IPS-18a (cell line): ENCODE results near the gene ZIC4.
A peak's percentile ranks its signal among the peaks of the same experiment; 100 is the strongest.

ENCODE experiments used
- H3K27ac ChIP-seq: one replicate; pipeline ENCODE4 v1.5.1; 2013; ENCODE audit warnings: low read length
- H3K27me3 ChIP-seq: one replicate; pipeline ENCODE4 v1.6.1; 2013; ENCODE audit warnings: mild to moderate bottlenecking, low read length; ENCODE audit not compliant: control insufficient read depth, insufficient read depth
- H3K36me3 ChIP-seq: one replicate; pipeline ENCODE4 v1.6.1; 2013; ENCODE audit warnings: low read depth, low read length; ENCODE audit not compliant: control insufficient read depth
- H3K4me1 ChIP-seq: one replicate; pipeline ENCODE4 v1.6.1; 2013; ENCODE audit warnings: low read depth, low read length; ENCODE audit not compliant: control insufficient read depth
- H3K4me3 ChIP-seq: one replicate; pipeline ENCODE4 v1.5.1; 2013; ENCODE audit warnings: low read length
- H3K9ac ChIP-seq: one replicate; pipeline ENCODE4 v1.6.1; 2013; ENCODE audit warnings: mild to moderate bottlenecking, low read length, moderate library complexity
- H3K9me3 ChIP-seq: one replicate; pipeline ENCODE4 v1.6.1; 2013; ENCODE audit warnings: low read depth, low read length; ENCODE audit not compliant: control insufficient read depth

The ZIC4 gene

DNA sequence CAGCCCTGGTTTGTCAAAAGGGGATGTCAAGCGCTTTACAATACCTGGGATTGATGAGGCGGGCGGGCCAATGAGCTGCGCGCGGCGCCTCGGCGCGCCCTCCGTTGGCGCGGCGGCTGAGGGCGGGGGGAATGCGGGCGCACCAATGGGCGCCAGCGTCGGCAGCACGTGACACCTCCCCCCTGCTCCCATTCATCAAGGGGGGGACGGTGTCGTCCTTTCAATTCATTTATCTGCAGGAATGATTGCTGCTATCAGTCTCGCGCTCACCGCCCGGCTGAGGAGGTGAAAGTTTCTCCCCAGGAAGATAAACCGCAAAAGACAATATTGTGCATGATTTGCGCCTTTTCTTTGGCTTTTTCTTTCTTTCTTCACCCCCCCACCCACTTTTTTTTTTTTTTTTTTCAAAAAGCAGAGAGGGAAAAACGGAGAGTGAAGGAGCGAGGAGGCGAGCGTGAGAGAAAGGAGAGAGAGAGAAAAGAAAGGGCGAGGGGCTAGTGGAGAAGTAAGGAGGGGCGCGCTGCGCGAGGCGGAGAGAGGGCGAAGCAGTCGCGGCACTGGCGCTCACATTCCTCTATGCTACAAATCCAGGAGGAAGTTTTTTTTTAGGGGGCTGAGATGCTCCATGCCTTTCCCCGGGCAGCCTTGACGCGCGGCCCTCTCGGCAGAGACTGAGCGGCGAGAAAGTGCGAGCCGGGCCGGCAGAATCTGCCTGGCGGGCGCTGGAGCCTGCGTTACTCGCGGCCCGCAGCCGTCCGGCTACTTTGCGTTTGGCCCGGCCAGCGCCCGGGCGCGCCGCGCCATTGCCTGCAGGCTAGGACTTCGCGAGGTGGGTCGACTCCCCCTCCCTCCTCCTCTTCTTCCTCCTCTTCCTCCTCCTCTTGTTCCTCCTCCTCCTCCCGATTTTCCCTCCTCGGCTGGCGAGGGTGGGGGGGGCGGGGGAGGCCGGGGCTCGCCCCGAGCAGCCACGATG is 3.1 kb upstream of the ZIC4 start, which contains the start of gene ZIC1:
Gene ZIC1 (plus strand): TSS at position 223 of the 973 bp plus-strand sequence. CDS start 748 bp downstream, at position 971.
- Histone ChIP-seq H3K4me3 (peak within 1 kb of the TSS; percentile 69), H3K27ac (no peak within 1 kb of the TSS), H3K9ac (no peak within 1 kb of the TSS), H3K4me1 (peaks cover 55% of the 10 kb centered on the region), H3K9me3 (no peaks in the 10 kb centered on the region), H3K36me3 (no peaks in the 10 kb centered on the region), H3K27me3 (peaks cover 100% of the 10 kb centered on the region)

- H3K9ac ChIP-seq, result no peak overlapping the region
- no peak overlapping the region for H3K27ac ChIP-seq
- H3K36me3 ChIP-seq, result no peaks in the 10 kb centered on the region
- H3K27me3 ChIP-seq, result peaks cover 100% of the 10 kb centered on the region
- peaks cover 59% of the 10 kb centered on the region for H3K4me1 ChIP-seq
- H3K9me3 ChIP-seq, result no peaks in the 10 kb centered on the region
- peak overlapping the region; percentile 69 for H3K4me3 ChIP-seq
Observed at GRCh38 chr3:147408188-147409100, 2.1 kb upstream of the ZIC4 start.

GRCh38 chr3:147407498-147408187 is 1.3 kb upstream of the ZIC4 start:
- Histone ChIP-seq H3K36me3 (no peaks in the 10 kb centered on the region), H3K4me3 (peak overlapping the region; percentile 69), H3K4me1 (peaks cover 55% of the 10 kb centered on the region), H3K9me3 (no peaks in the 10 kb centered on the region), H3K27me3 (peaks cover 100% of the 10 kb centered on the region), H3K9ac (no peak overlapping the region), H3K27ac (no peak overlapping the region)

DNA sequence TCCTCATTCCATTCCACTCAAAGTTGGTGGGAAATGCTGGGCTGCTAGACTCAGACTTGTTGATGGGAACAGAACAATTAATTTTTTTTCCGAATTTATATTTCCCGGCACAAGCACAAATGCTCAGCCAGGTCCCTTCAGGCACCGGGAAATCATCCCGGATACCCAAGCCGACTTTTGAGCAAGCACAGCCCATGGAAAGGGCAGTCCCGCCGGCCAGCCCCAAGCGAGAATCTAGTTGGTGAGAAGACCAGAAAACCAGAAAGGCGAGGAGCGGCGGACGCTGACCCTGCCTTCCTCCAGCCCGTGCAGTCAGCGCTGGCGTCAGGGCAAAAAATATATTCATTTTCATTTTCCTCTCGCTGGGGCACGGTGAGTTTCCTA is 763 bp upstream of the ZIC4 start:
- H3K4me3 ChIP-seq, result peak overlapping the region; percentile 69
- no peaks in the 10 kb centered on the region for H3K36me3 ChIP-seq
- H3K27me3 ChIP-seq, result peaks cover 100% of the 10 kb centered on the region
- no peaks in the 10 kb centered on the region for H3K9me3 ChIP-seq
- no peak overlapping the region for H3K27ac ChIP-seq
- no peak overlapping the region for H3K9ac ChIP-seq
- peaks cover 61% of the 10 kb centered on the region for H3K4me1 ChIP-seq

DNA sequence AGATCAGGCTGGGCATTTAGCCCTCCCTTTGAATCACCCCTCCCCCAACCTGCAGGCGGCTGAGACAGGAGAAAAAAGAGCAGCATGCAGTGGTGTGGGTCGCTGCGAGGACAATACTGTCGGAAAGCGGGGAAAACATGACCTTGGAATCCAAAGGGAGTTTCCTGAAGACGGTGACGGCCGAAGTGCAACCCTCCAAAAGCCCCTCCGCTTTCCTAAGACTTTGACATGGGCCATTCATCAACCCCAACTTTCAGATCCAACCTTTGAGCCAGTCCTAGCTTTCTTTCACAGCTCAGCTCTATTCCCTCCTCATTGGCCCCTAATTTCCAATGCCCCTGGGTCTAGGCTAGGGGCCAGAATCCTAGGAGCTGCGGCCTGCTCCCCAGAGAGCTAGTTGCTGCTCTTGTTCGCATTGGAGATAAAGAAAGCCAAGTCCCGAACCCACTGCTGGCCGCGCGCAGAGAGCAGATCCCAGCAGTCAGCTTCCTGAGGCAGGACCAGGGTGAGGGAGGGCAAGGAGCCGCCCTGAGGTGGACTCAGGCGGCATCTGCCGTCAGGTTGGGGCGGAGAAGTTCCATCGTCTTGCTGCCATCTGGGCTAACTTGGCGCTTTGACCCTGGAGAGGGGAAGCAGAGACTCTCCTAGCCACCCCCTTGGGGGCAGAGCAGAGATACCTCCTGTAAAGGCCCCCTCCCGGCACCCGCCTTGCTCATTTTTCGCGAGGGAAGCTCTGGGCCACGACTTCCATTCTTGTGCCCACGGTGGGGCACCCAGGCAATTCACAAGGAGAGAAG is 914 bp downstream of the ZIC4 start:
- Histone ChIP-seq H3K27me3 (peaks cover 100% of the 10 kb centered on the region), H3K9me3 (no peaks in the 10 kb centered on the region)

DNA sequence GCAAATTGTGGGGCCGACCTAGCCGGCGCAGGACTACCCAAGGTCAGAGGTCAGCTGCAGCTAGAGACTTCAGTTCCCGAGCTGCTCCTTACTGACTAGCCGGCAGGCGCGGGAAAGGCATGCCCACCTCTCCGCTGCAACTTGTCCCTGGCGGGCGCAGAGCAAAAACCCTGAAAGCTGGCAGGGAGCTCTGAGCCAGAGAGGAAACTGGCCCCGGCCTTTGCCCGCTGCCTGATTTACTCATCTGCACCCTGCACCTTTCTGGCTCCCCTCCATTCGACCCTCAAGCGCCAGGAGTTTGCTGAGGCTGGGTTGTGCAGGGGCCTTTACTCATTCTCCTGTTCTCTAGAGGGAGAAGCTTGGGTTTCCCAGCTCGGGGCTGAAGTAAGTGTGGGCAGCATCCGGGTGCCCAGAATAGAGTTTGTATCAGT is 1.5 kb downstream of the ZIC4 start:
- Histone ChIP-seq H3K4me1 (peaks cover 66% of the 10 kb centered on the region), H3K4me3 (peak overlapping the region; percentile 23), H3K27me3 (peaks cover 100% of the 10 kb centered on the region), H3K36me3 (no peaks in the 10 kb centered on the region), H3K9ac (no peak overlapping the region), H3K27ac (no peak overlapping the region), H3K9me3 (no peaks in the 10 kb centered on the region)

More for the DNA sequence above, 914 bp downstream of the ZIC4 start:
- H3K27ac ChIP-seq, result no peak overlapping the region
- H3K4me3 ChIP-seq, result peak overlapping the region; percentile 23
- no peak overlapping the region for H3K9ac ChIP-seq
- H3K4me1 ChIP-seq, result peaks cover 66% of the 10 kb centered on the region
- H3K36me3 ChIP-seq, result no peaks in the 10 kb centered on the region

DNA sequence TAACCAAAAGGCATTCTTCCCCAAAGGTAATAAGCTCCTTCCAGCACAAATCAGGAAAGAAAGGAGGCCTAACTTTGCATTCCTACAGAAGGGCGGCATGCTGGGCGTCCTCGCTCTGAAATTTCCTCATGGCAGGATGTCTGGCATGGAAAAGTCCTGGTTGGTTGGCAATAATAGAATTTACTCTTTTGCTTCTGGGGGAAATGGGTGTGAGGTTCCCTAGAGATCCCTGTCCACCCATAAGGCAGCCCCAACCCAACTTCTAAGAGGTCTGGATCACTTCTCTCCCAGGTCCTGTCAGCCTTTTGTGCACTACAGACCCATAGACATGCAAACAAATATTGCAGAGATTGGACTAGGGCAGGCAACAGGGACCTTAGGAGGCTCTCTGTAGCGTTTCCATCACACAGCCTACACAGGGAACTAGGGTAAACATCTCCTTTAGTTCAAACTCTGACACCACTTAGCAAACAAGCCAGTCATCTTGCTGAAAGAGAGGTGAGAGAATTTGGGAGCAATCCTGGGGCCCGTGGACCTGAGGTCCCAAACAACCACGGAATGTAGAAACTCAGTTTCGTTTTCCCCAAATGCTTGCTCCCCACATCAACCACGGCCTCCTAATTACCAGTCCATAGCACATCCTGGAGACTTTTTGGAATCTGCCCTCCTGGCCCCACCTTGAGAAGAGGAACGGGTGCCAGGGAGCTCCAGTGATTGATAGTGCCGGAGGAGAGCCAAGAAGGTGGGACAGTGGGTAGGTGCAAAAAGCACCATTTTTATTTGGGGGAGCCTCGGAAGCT is 2.1 kb downstream of the ZIC4 start:
- H3K36me3 ChIP-seq, result no peaks in the 10 kb centered on the region
- peaks cover 68% of the 10 kb centered on the region for H3K4me1 ChIP-seq
- H3K4me3 ChIP-seq, result peak overlapping the region; percentile 4
- H3K9me3 ChIP-seq, result no peaks in the 10 kb centered on the region
- no peak overlapping the region for H3K9ac ChIP-seq
- H3K27me3 ChIP-seq, result peaks cover 100% of the 10 kb centered on the region
- no peak overlapping the region for H3K27ac ChIP-seq

GRCh38 chr3:147403511-147403910 is 2.8 kb downstream of the ZIC4 start:
- H3K9ac ChIP-seq, result no peak overlapping the region
- H3K4me3 ChIP-seq, result no peak overlapping the region
- peaks cover 75% of the 10 kb centered on the region for H3K4me1 ChIP-seq
- no peak overlapping the region for H3K27ac ChIP-seq
- H3K27me3 ChIP-seq, result peaks cover 100% of the 10 kb centered on the region
- H3K9me3 ChIP-seq, result no peaks in the 10 kb centered on the region
- no peaks in the 10 kb centered on the region for H3K36me3 ChIP-seq

DNA sequence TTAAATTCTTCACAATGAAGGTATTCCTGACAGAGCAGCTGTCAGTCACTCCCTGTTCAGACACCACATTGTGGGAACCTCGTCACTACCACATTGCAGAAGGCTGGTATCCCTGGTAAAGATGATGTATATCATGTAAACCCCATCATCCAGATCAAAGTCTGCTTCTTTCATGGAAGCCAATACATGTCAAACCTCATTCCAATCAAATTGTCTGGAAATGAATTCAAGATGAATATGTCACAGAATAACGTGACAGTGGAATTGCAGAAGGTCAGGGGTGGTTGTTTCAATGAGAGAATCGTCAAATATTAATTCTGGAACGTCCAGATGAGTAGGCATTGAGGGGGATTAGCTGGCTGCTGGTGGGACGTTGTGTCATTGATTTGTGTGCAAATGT is 4.2 kb downstream of the ZIC4 start:
- Histone ChIP-seq H3K36me3 (no peaks in the 10 kb centered on the region), H3K4me3 (peak overlapping the region; percentile 20), H3K27ac (no peak overlapping the region), H3K9ac (no peak overlapping the region), H3K27me3 (peaks cover 100% of the 10 kb centered on the region), H3K4me1 (peaks cover 73% of the 10 kb centered on the region), H3K9me3 (no peaks in the 10 kb centered on the region)

- H3K9me3 ChIP-seq, result no peaks in the 10 kb centered on the region
- H3K9ac ChIP-seq, result no peak overlapping the region
- peaks cover 100% of the 10 kb centered on the region for H3K27me3 ChIP-seq
- H3K4me1 ChIP-seq, result peaks cover 70% of the 10 kb centered on the region
- H3K4me3 ChIP-seq, result peak overlapping the region; percentile 20
- H3K27ac ChIP-seq, result no peak overlapping the region
- no peaks in the 10 kb centered on the region for H3K36me3 ChIP-seq
Observed at GRCh38 chr3:147401421-147401820, 4.9 kb downstream of the ZIC4 start.
